ENCODE data around the gene HMGB1.

DNA sequence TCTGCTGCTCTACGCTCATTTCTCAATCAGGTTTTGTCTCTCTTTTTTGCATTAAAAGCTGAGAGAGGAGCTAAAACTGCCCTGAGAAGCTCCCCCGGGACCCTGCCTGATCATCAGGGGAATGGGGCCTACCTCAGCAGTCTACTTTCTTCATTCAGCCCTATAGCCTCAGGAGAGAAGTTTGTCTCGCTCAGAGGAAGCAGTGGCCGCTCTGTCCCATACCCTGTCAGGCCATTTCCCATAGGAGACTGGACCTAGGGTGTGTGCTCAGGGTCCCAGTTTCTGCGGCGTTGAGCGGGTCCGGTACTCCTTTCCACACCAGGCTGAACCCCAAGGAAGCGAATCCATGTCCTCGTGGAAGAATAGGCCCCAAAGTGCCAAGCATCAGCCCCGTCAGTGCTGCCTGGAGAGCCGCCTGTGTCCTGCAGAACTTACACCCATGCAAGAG lies 21.8 kb downstream of the HMGB1 start:
- no peak for TF ChIP-seq EP300 (IDR thresholded peaks at IDR 0.05)
- TF ChIP-seq, protein P1, sequence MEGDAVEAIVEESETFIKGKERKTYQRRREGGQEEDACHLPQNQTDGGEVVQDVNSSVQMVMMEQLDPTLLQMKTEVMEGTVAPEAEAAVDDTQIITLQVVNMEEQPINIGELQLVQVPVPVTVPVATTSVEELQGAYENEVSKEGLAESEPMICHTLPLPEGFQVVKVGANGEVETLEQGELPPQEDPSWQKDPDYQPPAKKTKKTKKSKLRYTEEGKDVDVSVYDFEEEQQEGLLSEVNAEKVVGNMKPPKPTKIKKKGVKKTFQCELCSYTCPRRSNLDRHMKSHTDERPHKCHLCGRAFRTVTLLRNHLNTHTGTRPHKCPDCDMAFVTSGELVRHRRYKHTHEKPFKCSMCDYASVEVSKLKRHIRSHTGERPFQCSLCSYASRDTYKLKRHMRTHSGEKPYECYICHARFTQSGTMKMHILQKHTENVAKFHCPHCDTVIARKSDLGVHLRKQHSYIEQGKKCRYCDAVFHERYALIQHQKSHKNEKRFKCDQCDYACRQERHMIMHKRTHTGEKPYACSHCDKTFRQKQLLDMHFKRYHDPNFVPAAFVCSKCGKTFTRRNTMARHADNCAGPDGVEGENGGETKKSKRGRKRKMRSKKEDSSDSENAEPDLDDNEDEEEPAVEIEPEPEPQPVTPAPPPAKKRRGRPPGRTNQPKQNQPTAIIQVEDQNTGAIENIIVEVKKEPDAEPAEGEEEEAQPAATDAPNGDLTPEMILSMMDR (IDR thresholded peaks at IDR 0.05) = no peak
- no peak for TF ChIP-seq ZSCAN20 (CRISPR knock-in tag; IDR thresholded peaks at IDR 0.05)
